LoVo (cell line): ENCODE data around the gene TEC.
A peak's percentile ranks its signal among the peaks of the same experiment; 100 is the strongest.
"Not testable (repeated sequence)": the region's sequence is repeated elsewhere in the genome, so short reads cannot be mapped to it uniquely, and the experiment has no call there.

Source experiments
- DNase-seq: peaks from one replicate; pipeline ENCODE4 v3.0.0-alpha.2; 2016; ENCODE audit warnings: low spot score

TEC gene

DNA sequence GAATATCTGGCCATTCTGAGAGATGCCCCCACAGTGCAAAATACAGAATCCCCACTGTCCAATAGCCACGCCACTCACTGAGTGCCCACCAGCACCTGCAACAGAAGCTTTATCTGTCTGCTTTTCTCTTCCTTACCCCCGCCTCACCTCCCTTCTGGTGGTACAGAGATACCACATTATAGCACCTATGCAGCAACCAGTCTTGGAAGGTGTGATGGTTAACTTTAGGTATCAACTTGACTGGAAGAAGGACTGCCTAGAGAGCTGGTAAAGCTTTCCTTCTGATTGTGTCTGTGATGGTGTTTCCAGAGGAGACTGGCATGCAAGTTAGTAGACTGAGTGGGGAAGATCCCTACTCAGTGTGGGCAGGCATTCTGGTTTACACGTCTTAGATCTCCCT lies 73.8 kb downstream of the TEC start:
- DNase-seq, result no peak

DNA sequence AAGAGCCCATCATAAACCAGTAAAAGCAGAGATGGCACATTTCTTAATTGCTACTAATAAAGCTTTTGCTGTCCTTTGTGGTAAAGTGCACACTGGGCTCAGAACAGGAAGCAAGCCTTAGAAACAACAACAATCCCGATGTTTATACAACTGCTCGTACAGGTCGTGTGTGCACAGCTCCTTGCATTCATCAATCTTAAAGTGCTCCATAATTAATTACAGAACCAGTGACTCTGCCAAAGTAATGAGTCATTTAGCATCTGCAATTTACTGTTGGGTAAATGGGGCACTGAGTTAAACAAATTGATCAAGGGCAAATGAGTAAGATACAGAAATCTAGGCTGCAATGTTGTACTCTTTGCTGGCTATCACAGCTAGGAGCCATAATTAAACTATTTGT lies 74.3 kb downstream of the TEC start:
- DNase-seq, result no peak

- no peak for DNase-seq
Observed at GRCh38 chr4:48194971-48195370, 74.7 kb downstream of the TEC start.

DNA sequence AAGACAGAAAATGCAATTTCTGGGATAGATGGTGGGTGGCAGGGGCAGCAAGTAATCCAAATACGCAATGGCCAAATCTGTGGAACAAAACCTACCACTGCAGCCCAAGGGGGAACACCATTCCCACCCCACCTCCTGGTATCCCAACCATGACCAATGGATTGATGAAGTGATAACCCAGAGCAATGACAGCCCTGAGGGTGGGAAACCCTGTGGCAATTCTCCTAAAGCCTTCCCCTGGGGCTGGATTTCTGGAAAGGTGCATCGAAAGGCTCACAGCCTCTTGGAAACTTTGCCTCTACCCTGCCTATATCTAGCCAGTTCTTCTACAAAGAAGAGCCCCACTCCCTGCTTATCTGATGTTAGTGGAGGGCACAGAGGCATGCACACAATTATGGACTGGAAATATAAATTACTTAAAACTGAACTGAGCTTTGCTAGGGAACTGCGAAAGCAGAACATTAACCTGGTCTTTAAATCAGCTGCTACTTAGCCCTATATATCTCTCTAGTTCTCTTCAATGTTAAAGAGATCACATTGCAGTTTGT lies 75.6 kb downstream of the TEC start:
- DNase-seq, result no peak

DNA sequence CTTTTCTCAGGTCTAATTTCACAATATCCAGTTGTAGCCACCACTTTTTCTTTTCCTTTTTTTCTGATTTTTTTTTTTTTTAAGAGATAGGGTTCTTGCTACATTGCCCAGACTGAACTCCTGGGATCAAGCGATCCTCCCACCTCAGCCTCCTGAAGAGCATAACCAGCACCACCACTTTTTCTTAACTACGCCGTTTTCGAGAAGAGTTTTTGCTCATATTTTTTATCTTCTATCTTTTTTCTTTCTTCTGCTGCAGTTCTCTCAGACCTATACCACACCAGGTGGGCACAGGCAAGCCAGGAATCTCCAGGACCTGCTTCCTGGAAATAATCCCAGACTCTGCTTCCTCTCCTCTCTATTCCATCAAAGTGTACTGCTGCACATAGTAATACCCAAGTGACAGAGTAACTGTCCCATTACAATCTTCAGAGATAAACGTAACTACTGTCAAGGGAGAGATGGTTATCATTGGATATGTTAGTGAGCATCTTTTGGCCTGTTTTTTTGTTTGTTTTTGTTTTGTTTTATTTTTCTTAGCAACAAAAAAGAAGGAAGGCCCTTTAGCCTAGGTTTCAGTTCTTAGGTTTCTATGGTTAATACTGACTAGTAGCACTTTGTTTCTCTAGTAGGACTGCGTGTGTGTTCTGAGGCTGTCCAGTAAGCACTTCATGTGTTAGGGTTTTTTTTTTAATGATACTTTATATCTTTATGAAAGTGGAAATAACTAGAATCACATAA lies 76.4 kb downstream of the TEC start:
- DNase-seq, result no peak

GRCh38 chr4:48191758-48192157 lies 77.9 kb downstream of the TEC start:
- DNase-seq, result no peak

- DNase-seq, result no peak
Observed at GRCh38 chr4:48190839-48191238, 78.8 kb downstream of the TEC start.

DNA sequence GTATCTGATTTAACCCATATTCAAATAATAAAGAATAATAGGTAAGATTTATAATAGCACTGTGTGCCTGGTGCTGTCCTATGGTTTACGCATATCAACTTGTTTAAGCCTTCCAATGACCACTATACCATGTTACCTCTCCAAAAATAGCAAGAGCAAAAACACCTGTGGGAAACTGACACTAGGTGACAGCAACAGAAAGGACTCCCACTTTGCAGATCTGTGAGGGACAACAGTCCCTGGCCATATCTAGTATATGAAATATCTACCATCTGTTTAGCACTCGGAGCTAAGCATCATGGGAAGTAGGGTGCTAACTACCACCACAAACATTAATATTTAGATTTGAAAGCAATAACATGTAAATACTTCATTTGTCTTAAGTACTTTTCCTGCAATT lies 79.9 kb downstream of the TEC start:
- no peak for DNase-seq

DNA sequence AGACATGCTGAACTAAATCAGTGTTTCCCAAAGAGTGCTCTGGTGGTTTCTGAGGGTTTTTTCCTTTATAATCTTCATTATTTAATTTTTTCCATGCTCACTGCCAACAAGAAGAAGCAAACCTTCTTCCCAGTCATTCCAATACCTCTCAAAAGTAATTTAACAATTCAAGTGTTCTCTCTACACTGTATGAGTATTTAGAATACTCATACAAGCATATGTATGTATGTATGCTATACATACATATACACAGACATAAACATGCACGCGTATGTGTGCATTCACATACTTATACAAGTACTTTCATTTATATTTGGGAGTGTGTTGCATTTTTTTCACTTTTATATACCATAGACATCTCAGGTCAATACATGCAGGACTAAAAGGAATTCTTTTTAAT lies 81.2 kb downstream of the TEC start:
- DNase-seq, result no peak

DNA sequence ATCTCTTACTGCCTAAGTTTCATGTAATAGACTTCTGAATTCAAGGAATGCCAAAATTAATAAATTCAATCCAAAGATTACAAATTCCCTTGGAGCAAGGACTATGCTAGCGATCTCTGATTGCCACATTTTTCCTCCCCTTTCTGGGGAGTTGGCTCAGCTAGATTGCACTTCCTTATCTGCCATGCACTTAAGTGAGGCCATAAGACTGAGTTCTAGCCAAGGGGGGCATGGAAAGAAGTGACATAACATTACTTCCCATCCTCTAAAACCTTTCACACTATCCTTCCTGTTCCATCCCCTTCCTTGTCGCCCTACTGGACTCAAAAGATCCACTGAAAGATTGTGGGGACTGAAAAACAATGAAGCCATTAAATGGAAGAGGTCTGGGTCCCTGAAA lies 81.8 kb downstream of the TEC start:
- DNase-seq, result no peak

DNA sequence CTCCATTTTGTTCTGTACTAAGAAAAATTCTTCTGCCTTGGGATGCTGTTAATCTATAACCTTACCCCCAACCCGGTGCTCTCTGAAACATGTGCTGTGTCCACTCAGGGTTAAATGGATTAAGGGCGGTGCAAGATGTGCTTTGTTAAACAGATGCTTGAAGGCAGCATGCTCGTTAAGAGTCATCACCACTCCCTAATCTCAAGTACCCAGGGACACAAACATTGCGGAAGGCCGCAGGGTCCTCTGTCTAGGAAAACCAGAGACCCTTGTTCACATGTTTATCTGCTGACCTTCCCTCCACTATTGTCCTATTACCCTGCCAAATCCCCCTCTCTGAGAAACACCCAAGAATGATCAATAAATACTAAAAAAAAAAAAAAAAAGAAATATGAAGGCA lies 82.6 kb downstream of the TEC start:
- not testable (repeated sequence) for DNase-seq

- DNase-seq, result not testable (repeated sequence)
Observed at GRCh38 chr4:48186394-48186793, 83.2 kb downstream of the TEC start.

DNA sequence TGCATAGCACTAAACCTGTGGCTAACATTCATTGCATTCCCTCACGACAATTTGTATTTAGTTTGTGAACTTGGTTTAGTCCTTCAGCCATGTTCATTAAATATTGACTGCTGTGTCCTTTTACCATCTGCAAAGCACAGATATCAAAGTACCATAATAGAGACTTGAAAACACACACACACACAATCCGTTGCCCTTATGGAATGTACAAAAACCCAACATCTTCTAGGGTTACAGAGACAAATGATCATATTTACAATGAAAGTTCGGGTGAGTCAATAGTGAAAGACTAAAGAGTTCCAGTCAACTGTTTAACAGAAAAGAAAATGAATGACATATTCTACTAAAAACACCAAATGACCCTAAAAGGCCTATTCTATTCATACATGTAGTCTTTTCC lies 84.8 kb downstream of the TEC start:
- DNase-seq, result no peak

GRCh38 chr4:48180234-48180633 lies 89.4 kb downstream of the TEC start:
- DNase-seq, result no peak

- no peak for DNase-seq
Observed at GRCh38 chr4:48178931-48179330, 90.7 kb downstream of the TEC start.

- DNase-seq, result no peak
Observed at GRCh38 chr4:48175806-48176205, 93.8 kb downstream of the TEC start.

DNA sequence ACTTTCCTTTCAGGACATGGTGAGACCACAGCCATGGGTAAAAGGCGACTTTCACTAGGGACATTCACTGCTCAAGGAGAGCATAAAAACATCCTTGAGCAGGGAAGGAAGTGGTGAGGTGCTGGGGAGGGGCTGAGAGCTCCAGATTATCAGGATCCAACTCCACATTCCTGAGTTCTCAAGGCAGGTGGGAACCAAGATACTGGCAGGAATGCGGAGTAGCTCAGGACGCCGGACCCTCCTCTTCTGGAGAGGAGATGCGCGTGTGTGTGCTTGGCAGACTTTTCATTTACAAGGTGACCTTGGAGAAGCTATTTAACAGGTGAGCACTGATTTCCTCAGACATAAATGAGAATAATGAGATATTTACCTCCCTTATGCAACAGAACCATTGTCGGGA lies 94.3 kb downstream of the TEC start:
- no peak for DNase-seq

DNA sequence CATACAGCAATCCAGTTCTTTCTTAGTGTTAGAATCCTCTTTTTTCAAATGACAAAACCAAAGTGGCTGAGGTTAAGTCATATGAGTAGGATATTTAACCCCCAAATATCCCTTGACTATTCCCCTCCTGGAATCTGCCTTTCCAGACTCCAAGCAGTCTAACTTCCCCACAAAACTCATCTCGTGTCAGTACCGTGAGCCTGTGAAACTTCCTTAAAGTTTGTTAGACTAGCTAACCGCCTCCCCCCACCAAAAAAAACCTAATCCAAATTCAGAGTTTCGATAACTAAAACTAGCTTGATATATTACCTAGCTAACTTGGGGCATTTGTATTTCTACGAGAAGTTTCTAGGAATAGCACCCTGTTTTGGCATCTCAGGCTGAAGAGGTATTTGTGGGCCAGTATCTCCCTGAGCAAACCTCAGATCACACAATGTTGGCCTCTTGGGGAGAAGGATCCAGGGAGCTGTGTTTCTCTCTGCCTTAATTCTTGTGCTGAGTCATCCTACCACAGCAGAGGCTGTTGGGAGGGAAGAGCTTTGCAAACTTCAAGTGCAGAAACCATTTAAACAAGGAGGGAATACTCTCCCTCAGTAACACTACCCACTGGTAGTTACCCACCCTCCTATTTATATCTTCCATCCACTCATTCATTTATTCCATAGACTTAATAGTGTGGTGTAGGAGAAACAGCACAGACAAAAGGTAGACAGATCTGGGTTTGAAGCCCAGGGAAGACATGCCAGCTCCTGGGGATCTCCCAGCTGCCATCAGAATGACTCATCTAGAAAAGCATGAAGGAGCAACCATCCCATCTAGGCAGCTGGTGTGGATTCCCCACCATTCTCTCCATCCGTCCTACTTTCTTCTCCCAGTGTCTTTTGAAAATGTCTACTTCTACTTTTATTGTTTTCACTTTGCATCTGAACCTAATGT lies 96.3 kb downstream of the TEC start:
- DNase-seq, result peak; percentile 33

GRCh38 chr4:48172651-48173050 lies 97.0 kb downstream of the TEC start:
- no peak for DNase-seq

GRCh38 chr4:48169636-48170035 lies 100.0 kb downstream of the TEC start:
- DNase-seq, result no peak

GRCh38 chr4:48167538-48168263 lies 101.9 kb downstream of the TEC start:
- DNase-seq, result no peak

GRCh38 chr4:48164561-48164960 lies 105.1 kb downstream of the TEC start:
- DNase-seq, result not testable (repeated sequence)
